ENCODE measurements around the gene REV3L. TPM values are rescaled to one million over a fixed set of nuclear protein-coding genes. Genes with fewer than 3 reads are reported as not detected.

The REV3L gene
- total RNA-seq, 1 experiment from 2014 or later = 5.7 TPM

- TF ChIP-seq, protein P1, sequence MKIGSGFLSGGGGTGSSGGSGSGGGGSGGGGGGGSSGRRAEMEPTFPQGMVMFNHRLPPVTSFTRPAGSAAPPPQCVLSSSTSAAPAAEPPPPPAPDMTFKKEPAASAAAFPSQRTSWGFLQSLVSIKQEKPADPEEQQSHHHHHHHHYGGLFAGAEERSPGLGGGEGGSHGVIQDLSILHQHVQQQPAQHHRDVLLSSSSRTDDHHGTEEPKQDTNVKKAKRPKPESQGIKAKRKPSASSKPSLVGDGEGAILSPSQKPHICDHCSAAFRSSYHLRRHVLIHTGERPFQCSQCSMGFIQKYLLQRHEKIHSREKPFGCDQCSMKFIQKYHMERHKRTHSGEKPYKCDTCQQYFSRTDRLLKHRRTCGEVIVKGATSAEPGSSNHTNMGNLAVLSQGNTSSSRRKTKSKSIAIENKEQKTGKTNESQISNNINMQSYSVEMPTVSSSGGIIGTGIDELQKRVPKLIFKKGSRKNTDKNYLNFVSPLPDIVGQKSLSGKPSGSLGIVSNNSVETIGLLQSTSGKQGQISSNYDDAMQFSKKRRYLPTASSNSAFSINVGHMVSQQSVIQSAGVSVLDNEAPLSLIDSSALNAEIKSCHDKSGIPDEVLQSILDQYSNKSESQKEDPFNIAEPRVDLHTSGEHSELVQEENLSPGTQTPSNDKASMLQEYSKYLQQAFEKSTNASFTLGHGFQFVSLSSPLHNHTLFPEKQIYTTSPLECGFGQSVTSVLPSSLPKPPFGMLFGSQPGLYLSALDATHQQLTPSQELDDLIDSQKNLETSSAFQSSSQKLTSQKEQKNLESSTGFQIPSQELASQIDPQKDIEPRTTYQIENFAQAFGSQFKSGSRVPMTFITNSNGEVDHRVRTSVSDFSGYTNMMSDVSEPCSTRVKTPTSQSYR (CRISPR knock-in tag; IDR thresholded peaks at IDR 0.05) = no peak
- TF ChIP-seq FOXJ3 (CRISPR knock-in tag; IDR thresholded peaks at IDR 0.05; ENCODE audit: borderline replicate concordance) (no peak), ZNF416 (CRISPR knock-in tag; IDR thresholded peaks at IDR 0.05) (no peak), ZBTB21 (CRISPR knock-in tag; IDR thresholded peaks at IDR 0.05; ENCODE audit: borderline replicate concordance) (no peak), KAT7 (CRISPR knock-in tag; IDR thresholded peaks at IDR 0.05; ENCODE audit: borderline replicate concordance) (no peak), IRF2 (CRISPR knock-in tag; IDR thresholded peaks at IDR 0.05; ENCODE audit: borderline replicate concordance, low read depth) (no peak), ZNF263 (CRISPR knock-in tag; IDR thresholded peaks at IDR 0.05; ENCODE audit: low read depth) (no peak)
- TF ChIP-seq, protein P2, sequence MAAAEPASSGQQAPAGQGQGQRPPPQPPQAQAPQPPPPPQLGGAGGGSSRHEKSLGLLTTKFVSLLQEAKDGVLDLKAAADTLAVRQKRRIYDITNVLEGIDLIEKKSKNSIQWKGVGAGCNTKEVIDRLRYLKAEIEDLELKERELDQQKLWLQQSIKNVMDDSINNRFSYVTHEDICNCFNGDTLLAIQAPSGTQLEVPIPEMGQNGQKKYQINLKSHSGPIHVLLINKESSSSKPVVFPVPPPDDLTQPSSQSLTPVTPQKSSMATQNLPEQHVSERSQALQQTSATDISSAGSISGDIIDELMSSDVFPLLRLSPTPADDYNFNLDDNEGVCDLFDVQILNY (CRISPR knock-in tag; IDR thresholded peaks at IDR 0.05) = no peak
- TF ChIP-seq, protein P3, sequence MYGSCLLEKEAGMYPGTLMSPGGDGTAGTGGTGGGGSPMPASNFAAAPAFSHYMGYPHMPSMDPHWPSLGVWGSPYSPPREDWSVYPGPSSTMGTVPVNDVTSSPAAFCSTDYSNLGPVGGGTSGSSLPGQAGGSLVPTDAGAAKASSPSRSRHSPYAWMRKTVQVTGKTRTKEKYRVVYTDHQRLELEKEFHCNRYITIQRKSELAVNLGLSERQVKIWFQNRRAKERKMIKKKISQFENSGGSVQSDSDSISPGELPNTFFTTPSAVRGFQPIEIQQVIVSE (CRISPR knock-in tag; IDR thresholded peaks at IDR 0.05; ENCODE audit: borderline replicate concordance) = no peak
These were observed 216.7 kb downstream of the REV3L start (continued) for GRCh38 chr6:111266276-111266675.

- Mint-ChIP-seq H3K4me3 (no peak overlapping the region), H3K27ac (no peak overlapping the region), H3K36me3 (peaks cover 63% of the 10 kb centered on the region), H3K9me3 (no peaks in the 10 kb centered on the region), H3K4me1 (peaks cover 4% of the 10 kb centered on the region; the same call in 1 of the 2 replicates), H3K27me3 (ENCODE audit: low read depth) (no peaks in the 10 kb centered on the region)
- no peak for TF ChIP-seq ELF4 (CRISPR knock-in tag; IDR thresholded peaks at IDR 0.05; ENCODE audit: low read depth)
- ChIA-PET CTCF (no interaction called here), POLR2A (no interaction called here)
- DNase-seq (ENCODE audit: low spot score) = no peak
- no peak for ATAC-seq
These were observed 217.2 kb downstream of the REV3L start for GRCh38 chr6:111265842-111266241.

- POLR2A ChIA-PET = no interaction called here
- DNase-seq (ENCODE audit: low spot score) = no peak
- ATAC-seq = no peak
- TF ChIP-seq CBFB (CRISPR knock-in tag; IDR thresholded peaks at IDR 0.05; ENCODE audit: low read depth) (no peak), ZNF671 (CRISPR knock-in tag; IDR thresholded peaks at IDR 0.05) (no peak), ZNF263 (CRISPR knock-in tag; IDR thresholded peaks at IDR 0.05; ENCODE audit: low read depth) (no peak), TEAD1 (CRISPR knock-in tag; IDR thresholded peaks at IDR 0.05) (no peak), ESRRA (CRISPR knock-in tag; IDR thresholded peaks at IDR 0.05; ENCODE audit: borderline replicate concordance) (no peak), MXD4 (CRISPR knock-in tag; IDR thresholded peaks at IDR 0.05; ENCODE audit: borderline replicate concordance) (no peak), SMAD3 (CRISPR knock-in tag; IDR thresholded peaks at IDR 0.05; ENCODE audit: borderline replicate concordance) (no peak)
- TF ChIP-seq, protein P2 (CRISPR knock-in tag; IDR thresholded peaks at IDR 0.05) = no peak
- TF ChIP-seq, protein P4, sequence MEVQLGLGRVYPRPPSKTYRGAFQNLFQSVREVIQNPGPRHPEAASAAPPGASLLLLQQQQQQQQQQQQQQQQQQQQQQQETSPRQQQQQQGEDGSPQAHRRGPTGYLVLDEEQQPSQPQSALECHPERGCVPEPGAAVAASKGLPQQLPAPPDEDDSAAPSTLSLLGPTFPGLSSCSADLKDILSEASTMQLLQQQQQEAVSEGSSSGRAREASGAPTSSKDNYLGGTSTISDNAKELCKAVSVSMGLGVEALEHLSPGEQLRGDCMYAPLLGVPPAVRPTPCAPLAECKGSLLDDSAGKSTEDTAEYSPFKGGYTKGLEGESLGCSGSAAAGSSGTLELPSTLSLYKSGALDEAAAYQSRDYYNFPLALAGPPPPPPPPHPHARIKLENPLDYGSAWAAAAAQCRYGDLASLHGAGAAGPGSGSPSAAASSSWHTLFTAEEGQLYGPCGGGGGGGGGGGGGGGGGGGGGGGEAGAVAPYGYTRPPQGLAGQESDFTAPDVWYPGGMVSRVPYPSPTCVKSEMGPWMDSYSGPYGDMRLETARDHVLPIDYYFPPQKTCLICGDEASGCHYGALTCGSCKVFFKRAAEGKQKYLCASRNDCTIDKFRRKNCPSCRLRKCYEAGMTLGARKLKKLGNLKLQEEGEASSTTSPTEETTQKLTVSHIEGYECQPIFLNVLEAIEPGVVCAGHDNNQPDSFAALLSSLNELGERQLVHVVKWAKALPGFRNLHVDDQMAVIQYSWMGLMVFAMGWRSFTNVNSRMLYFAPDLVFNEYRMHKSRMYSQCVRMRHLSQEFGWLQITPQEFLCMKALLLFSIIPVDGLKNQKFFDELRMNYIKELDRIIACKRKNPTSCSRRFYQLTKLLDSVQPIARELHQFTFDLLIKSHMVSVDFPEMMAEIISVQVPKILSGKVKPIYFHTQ (CRISPR knock-in tag; IDR thresholded peaks at IDR 0.05) = no peak
- TF ChIP-seq, protein P5, sequence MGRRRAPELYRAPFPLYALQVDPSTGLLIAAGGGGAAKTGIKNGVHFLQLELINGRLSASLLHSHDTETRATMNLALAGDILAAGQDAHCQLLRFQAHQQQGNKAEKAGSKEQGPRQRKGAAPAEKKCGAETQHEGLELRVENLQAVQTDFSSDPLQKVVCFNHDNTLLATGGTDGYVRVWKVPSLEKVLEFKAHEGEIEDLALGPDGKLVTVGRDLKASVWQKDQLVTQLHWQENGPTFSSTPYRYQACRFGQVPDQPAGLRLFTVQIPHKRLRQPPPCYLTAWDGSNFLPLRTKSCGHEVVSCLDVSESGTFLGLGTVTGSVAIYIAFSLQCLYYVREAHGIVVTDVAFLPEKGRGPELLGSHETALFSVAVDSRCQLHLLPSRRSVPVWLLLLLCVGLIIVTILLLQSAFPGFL (CRISPR knock-in tag; IDR thresholded peaks at IDR 0.05; ENCODE audit: borderline replicate concordance) = no peak
- TF ChIP-seq, protein P6, sequence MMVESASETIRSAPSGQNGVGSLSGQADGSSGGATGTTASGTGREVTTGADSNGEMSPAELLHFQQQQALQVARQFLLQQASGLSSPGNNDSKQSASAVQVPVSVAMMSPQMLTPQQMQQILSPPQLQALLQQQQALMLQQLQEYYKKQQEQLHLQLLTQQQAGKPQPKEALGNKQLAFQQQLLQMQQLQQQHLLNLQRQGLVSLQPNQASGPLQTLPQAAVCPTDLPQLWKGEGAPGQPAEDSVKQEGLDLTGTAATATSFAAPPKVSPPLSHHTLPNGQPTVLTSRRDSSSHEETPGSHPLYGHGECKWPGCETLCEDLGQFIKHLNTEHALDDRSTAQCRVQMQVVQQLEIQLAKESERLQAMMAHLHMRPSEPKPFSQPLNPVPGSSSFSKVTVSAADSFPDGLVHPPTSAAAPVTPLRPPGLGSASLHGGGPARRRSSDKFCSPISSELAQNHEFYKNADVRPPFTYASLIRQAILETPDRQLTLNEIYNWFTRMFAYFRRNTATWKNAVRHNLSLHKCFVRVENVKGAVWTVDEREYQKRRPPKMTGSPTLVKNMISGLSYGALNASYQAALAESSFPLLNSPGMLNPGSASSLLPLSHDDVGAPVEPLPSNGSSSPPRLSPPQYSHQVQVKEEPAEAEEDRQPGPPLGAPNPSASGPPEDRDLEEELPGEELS (CRISPR knock-in tag; IDR thresholded peaks at IDR 0.05) = no peak
- TF ChIP-seq, protein P7, sequence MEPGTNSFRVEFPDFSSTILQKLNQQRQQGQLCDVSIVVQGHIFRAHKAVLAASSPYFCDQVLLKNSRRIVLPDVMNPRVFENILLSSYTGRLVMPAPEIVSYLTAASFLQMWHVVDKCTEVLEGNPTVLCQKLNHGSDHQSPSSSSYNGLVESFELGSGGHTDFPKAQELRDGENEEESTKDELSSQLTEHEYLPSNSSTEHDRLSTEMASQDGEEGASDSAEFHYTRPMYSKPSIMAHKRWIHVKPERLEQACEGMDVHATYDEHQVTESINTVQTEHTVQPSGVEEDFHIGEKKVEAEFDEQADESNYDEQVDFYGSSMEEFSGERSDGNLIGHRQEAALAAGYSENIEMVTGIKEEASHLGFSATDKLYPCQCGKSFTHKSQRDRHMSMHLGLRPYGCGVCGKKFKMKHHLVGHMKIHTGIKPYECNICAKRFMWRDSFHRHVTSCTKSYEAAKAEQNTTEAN (CRISPR knock-in tag; IDR thresholded peaks at IDR 0.05) = no peak
These were observed 219.2 kb downstream of the REV3L start for GRCh38 chr6:111263837-111264236.

More at GRCh38 chr6:111263837-111264236, 219.2 kb downstream of the REV3L start:
- H3K36me3 Mint-ChIP-seq = peaks cover 49% of the 10 kb centered on the region
- no peak overlapping the region for H3K27ac Mint-ChIP-seq
- no peaks in the 10 kb centered on the region for H3K27me3 Mint-ChIP-seq (ENCODE audit: low read depth)
- H3K4me3 Mint-ChIP-seq = no peak overlapping the region
- CTCF ChIA-PET = no interaction called here
- H3K4me1 Mint-ChIP-seq = peaks cover 13% of the 10 kb centered on the region
- H3K9me3 Mint-ChIP-seq = no peaks in the 10 kb centered on the region

All from WTC11 (cell line).